GM19035 (cell line): ENCODE results near the gene RBM5.

ENCODE experiments used
- ATAC-seq: cut with Tn5 transposase; IDR thresholded peaks from one replicate; pipeline ENCODE4 v1.9.1; 2021; ENCODE audit not compliant: unreplicated experiment

RBM5 gene

DNA sequence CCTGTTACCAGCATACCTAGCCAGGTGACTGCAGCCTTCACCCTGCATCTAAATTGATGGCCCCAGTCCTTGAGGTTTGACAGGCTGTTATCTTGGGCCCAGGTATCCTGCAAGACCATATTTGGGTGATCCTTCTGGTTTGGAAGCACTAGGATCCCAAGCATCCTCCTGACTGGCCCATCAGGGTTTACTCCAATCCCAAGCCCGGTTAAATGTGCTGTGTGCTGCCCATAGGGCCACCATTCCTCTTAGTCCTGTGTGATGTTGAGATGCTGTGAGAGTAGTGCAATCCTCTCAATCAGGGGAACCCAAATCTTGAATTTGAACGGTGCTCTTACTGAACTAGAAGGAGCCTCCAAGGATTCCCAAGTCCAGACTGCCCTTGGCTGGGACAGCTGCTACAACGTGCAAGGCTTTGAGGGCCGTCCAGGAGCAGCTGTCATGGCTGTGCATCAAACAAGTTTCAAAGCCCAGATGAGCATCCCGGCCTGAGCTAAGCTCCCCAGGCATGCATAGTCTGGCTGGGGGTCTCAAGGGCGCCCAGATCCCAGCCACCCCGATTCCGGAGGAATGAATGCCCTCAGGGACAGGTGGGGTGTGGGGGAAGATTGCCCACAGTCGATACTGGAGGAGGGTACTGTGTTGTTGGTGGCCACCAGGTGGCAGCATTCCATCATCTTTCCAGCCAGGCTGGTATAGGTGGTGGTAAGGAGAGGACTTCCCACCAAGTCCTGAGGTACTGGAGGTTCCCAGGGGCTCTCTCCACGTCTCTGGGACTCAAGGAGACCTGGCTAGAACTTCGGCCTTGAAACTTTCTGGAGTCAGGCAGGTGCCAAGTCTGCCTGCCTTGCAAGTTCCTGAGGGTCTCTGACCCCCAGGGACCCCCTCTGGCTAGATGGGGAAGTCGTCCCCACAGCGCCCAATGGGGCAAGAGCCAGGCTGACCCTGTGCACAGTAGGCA, 32.6 kb downstream of the RBM5 start:
- ATAC-seq, result peak; percentile 69

DNA sequence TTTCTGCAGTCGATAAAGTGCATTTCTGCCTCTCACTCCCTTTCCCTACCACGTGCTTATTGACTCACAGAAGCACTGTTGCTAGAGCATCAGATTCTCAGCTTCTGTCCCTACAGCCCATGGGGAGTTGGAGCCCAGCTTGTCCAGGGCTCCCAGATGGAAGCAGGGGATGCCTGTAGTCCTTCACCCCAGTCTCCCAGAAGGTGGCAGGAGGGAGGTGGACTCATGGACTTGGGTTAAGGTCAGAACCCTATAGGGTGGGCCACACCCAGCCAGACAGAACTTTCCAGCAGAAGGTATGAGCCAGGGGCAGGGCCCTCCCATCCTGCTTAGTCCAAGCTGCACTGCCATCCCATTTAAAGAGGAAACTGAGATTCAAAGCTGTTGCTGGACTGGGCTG, 33.4 kb downstream of the RBM5 start:
- no peak for ATAC-seq

DNA sequence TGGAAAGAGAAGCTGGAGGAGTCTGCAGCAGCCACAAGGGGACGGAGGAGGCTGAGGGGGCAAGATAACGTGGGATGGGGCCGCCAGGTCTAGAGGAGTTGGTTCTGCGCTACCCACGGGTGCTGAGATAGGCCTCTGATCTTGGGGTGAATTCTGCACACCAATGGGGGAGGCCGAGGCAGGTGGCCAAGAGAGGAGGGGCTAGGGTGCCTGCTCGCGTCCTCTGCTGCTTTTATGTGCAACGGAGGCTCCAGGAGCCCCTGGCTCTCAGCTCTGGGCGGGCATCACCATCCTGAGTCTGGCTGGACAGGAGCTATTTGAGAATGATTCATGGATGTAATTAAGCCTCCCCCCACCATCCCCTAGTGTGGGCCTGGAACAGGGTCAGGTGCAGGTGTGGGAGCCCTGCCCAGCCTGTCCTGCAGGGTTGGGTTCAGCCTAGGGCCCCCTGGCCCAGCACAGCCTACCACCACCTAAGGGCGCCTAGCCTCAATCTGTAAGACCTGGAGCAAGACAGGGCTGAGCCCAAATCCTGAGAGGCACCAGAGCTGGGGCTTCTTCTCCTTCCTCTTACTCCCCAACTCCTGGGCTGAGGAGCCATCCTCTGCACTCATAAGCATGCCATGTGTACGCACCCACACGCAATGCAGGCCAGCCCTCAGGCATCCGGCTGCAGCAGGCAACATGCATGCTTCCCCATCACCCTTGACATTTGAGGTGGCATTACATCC, 34.1 kb downstream of the RBM5 start:
- no peak for ATAC-seq

DNA sequence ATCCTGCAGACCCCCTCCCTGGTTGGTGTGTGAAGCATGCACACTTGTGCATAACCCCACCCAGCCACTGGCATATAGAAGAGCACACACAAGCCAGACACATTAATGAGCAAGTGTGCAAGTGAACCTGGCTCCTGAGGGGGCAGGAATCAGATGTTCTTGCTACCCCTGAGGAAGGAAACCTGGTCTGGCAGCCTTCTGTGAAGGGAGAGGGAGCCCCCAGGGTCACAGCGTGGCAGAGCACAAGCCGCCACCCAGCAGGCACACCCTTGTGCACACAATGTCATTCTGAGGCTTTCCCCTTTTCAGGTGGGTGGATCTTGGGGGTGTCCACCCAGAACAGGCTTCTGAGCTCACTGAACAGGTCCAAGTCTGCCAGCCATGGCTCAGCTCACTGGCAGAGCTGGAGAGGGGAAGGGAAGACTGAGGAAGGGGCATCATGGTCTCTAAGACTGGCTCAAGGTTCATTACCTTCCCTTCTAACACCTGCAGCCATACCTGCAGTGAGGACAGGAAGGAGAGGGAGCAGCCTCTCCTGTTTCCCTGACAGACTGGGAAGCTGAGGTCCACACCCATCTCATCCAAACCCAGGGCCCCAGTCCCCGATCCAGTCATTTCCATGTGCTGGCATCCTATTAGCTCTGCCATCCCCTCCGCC, 34.8 kb downstream of the RBM5 start:
- no peak for ATAC-seq

DNA sequence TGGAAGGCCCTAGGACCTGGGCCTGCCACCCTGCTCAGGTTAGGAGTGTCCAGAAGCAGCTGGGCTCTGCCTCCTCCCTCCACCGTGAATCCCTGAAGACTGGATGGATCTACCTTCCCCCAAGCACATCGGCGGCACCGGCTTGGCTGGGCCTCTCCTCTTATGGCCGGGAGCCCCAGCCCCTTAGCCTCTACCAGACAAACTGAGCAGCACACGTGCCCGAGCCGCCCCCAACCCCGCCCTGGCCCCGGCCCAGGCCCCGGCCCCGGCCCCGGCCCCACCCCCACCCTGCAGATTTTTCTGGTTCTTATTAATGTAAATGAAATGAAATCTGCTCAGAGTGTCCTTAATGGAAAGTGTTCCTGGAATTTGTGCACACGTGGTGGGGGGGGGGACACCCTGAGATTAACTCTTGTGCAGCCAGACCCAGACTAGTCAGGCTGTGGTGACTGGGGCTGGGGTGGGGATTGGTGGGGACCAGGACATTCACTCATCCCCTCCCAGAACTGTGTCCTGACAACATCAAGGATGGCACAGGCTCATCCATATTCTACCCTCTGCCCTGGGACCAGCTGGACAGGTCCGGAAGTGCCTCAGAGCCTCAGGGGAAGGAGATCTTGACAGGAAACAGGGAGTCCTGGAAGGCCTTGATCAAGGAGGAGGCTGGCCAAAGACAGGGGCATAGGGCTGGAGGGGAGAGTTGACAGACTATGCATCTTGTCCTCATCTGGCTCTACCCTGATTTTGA, 35.5 kb downstream of the RBM5 start:
- no peak for ATAC-seq

DNA sequence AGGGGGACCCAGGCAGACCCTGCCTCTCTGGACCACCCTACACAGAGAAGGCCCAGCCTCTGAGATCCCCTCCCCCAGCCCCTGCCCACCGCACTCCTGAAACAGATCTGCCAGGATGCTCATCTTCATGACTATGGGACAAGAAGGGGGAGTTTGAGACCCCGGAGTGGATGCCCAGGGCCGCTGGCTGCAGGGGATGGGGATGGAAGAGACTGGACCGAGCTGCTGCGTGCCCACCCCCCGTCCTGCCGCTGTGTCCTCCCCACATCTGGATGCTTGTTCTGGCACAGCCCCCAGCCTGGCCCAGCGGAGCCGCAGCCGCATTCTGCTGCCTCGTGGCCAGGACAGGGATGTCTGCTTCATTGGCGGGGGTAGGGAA, 36.1 kb downstream of the RBM5 start:
- no peak for ATAC-seq

DNA sequence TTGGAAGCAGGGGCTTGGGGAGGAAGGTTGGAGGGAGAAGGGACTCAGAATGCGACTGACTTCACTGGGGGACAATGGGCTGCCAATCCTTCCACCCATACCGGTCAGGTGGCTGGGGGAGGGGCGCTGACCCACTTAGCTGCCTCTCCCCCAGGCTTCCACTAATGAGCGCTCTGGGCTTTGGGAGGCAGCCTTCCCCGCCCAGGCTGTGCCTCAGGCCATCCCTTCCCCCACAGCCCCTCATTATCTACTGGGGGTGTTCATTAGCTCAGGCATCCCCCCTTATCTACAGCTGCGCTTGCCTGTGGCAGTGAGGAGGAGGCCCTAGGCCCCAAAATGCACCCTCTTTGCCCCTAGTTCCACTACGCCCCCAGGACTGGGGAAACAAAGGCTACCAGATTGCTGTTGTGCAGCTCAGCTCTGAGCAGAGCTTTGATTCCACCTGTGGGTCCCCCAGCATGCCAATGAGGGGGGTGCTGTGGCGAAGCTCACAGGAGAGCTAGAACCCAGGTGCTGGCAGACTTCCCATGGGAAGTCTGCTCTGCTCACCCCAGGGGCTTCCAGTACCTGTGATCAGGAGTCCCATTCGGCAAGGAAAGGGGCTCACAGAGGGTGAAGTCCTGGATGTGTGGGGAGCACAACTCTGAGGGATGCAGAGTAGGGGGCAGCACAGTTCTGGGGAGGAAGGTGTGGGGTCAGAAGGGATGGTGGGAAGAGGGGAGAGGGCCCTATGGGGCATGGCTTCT, 37.0 kb downstream of the RBM5 start:
- no peak for ATAC-seq

DNA sequence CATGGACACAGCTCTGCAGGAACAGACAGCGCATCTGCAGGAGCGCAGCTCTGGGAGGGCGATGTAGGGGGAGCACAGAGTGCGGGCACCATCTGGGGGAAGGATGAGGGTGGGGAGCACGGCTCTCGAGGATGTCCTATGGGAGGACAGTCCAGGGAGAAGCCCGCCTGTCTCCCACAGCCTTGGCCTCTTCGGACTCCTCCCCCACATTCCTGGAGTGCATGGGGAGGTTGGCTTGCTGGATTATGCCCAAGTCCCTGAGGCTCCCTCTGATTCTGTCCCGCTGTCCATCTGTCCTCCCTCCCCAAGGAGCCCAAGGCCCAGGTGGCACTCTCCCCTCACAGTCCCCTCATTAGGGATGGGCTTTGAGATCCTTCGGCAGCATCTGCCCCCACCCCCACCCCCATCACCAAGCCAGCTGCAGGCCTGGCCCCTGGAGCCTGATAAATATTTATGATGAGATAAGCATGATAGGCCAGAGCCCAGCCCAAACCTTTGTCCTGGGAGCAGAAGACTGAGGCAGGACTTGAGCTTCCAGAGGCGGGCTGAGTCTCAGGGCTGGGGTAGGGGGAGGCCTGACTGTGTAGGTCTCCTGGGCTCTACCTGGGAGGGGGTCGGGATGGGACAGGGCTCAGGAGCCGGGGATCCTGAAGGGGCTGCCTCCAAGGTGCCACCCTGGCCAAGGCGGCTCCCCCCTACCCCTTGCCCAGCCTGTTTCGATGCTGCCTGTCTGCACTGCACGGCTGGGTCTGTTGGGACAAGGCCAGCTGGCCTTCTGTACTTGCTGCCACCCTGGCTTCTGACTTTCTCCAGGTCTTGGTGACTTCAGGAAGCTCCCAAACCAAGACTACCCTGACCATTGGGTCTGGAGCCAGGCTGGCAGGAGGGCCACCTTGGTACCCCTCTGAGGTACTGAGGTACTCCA, 37.8 kb downstream of the RBM5 start:
- ATAC-seq, result no peak

DNA sequence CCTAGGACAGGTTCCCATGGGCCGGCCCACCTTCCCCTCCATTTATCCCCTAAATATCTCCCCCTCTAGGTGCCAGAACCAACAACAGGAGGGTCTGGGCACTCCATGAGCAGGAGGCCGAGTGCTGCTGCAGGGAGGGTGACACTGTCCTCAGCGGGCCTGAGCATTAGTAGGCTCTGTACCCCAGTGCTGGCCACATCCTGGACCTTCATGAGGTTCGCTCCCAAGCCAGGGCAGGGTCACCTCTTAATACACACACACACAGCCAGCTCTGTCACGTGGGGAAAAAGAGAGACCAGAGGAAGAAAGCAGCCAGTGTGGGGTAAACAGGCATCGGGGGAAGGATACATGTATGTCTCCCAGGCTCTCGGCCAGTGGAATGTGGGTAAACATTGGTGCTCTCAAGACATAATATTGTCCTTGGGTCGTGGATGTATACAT, 38.6 kb downstream of the RBM5 start:
- no peak for ATAC-seq

DNA sequence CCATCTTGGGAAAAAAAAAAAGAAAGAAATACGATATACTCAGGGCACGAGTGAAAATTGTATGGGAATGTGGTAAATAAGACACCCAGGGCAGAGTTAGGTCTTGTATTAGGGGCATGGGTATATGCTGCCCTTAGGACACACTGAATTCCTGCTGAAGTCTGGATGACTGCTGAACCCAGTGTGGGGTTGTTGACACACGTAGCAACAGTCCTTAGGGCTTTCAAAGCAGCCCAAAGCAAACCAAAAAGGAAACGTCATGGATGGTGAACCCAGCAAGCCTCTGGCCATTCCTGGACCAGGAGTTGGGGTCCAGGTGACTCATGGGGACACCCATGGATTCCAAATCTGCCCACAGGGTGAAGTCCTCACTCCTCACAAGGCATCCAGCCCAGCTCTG, 39.3 kb downstream of the RBM5 start:
- no peak for ATAC-seq

DNA sequence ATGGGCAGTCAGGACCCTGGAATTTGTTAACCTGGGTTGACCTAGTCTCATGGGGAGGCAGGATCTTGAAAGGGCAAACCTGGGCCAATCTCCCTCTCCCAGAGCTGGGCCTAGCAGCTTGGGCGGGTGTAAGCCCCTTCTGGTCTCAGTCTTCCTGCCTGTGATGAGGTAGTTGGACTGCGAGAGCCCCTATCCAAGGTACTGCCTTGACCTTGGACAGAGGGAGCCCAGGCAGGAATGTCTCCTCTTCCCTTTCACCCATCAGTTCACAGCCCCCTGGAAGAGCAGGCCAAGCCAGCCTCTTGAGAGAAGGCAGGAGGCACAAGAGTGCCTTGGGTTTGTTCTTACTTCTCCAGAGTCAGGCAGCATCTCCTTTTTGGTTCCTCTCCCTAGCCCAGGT, 41.7 kb downstream of the RBM5 start:
- no peak for ATAC-seq

DNA sequence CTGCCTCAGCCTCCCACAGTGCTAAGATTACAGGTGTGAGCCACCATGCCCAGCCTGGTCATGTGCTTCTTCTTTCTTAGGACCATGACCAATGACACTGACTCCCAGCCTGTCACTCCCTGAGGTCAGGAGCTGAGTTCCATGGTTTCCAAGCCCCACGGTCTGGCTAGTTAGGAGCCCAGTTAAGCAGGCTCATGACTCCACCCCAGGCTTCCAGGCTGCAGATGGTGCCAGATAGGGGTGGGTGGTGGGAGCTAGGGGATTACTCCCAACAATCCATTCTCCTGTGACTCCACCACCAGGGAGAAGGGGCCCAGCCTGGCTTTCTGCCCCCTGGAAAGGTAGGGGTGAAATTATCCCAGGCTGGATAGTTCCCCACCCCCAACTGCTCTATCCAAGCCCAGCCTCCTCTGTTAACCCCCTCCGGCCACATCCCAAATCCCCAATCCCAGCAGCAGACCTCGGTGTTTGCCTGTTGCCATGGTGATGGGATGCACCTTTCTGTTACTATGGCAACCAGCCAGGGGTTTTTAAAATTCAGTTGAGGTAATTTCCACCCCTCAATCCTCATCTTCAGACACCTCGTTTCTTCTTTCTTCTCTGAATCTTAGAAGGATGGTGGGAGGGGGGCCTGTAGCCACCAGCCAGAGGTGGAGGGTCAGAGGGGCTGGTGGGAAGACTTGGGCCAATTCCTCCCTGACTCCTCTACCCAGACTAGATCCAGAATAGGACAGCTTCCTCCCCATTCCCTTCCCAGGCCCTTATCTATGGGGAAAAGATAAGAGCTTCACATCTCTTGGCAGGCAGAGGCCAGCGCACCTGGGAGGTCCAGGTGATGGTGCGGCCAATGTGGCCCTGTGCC, 43.9 kb downstream of the RBM5 start:
- no peak for ATAC-seq

DNA sequence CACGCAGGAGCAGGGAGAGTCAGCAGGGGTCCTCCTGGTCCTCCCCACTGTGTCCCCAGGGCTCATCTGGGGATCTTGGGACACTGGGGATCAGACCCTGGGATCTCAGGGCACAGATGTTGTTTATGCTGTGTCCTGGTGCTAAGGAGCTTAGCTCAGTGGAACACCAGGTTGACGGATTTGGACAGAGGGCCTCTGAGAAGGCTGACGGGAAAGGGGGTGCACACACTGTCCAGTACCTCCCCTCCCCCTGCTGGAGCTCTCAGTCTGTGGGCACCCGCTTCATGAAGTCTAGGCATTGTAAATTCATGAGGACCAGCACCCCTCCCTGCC, 44.5 kb downstream of the RBM5 start:
- no peak for ATAC-seq

DNA sequence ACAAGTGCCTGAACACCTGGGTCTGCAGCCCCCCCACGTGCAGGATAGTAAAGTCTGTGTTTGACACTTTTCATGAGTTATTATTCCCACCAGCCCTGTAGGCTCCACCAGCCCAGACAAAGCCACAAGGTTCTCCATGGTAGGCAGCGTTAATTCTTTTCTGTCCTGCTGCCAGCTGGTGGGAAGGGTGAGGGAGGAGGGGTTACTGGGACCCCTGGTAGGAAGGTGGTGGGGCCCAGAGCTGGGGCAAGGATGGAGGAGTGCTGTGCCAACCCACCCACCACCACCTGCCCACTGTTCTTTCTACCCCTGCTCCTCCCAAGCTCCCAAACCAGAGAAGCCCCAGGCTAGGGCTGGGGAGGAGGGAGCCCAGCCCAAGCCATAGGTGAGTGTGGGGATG, 45.6 kb downstream of the RBM5 start:
- ATAC-seq, result no peak

DNA sequence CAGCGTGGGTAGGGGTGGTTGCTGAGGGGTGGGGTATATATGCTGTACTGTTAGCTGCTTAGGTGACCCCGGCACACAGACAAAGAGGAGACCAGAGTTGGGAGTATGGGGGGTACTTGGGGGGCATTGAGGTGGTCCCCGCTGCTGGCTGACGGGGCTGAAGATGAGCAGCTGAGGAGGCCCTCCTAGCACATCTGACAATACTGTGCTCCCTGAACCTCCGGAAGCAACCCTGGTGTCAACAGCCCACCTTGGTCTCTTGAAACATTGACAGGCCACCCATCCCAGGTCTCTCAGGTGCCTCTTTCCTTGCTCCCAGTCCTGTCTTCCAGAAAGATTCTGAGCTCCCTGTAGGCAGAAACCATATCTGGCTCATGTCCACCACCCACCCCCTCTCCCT, 47.2 kb downstream of the RBM5 start:
- no peak for ATAC-seq

DNA sequence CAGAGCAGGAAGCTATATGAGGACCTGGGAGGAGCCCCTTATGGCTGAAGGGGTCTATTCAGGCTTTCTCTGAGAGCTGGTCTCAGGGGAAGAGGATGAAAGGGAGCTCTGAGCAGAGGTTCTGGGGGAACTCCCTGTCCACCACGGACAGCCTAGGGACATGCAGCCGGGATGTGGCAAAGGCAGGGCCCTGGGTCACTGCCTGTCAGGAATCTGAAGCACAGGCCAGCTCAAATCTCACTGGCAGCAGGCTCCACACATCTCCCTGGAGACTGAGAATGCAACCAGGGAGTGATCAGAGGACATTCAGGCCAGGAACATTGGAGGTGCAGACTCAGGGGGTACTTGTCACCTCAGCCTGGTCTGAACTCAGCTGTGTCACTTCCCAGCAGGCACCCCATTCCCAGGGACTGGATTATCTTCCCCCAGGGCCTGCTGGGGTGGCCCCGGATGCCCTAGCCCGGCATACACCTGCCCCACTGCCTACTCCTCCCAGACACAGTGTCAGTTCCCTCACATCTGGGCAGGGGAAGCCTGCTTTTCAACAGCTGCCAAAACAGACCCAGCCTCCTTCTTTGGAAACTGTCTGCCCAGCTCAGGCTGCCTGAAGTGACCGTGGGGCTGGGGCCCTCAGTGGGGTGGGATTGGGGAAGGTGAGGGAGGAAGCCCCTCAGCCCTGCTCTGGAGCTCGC, 48.1 kb downstream of the RBM5 start:
- ATAC-seq, result no peak

DNA sequence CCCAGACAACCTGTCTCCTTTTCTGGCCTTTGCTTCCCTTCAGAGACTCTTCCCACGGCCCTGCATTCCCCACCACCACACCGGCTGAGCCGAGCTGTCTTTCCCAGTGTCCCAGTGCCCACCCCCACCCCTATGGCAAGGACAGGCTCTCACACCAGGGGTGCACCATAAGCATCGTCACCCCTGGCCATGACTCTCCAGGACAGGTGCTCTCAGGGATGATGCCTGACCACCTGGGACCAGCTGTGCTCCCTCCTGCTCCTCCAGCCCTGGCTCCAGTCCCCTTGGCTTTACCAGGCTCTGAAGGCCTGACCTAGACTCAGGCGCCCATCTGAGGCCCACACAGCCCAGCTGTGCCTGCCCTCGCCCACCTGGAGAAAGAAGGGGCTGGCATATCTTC, 48.8 kb downstream of the RBM5 start:
- no peak for ATAC-seq
